Heart right ventricle (tissue), 16 donors: ENCODE measurements around the gene CTRB2. TPM values are rescaled to one million over a fixed set of nuclear protein-coding genes. Genes with fewer than 3 reads are reported as not detected.
"Not testable (repeated sequence)": the region's sequence is repeated elsewhere in the genome, so short reads cannot be mapped to it uniquely, and the experiment has no call there.

ENCODE experiments used
- ATAC-seq, 8 donors: fragments of 200-7000 bp; cut with Tn5 transposase; one replicate each; pipeline ENCODE4 v1.9.1; 2020; ENCODE audit warnings: mild to moderate bottlenecking in 8 of 8, moderate library complexity in 8 of 8, moderate number of reproducible peaks in 1 of 8
- DNase-seq, 2 donors: peaks; one replicate each; pipeline ENCODE4 v3.0.0-alpha.2; 2020
- H3K27ac ChIP-seq, 10 donors: fragments of 200-600 bp; sonication (generic) in 2 of 10; one replicate each; pipeline versions ENCODE4 v1.5.0 to v1.8.0; 2020 to 2022; ENCODE audit warnings: mild to moderate bottlenecking in 3 of 10
- H3K27me3 ChIP-seq, 7 donors: fragments of 200-600 bp; one replicate each; pipeline ENCODE4 v1.8.0; 2021 to 2022; ENCODE audit warnings: mild to moderate bottlenecking in 2 of 7
- H3K36me3 ChIP-seq, 9 donors: fragments of 200-600 bp; sonication (generic) in 1 of 9; one replicate each; pipeline versions ENCODE4 v1.5.0 to v1.8.0; 2020 to 2022; ENCODE audit warnings: mild to moderate bottlenecking in 2 of 9
- H3K4me1 ChIP-seq, 9 donors: fragments of 200-600 bp; sonication (generic) in 1 of 9; one replicate each; pipeline versions ENCODE4 v1.5.0 to v1.8.0; 2020 to 2022; ENCODE audit warnings: mild to moderate bottlenecking in 4 of 9
- H3K4me3 ChIP-seq, 10 donors: fragments of 200-600 bp; sonication (generic) in 2 of 10; one replicate each; pipeline versions ENCODE4 v1.5.0 to v1.8.0; 2020 to 2022; ENCODE audit warnings: mild to moderate bottlenecking in 7 of 10, moderate library complexity in 2 of 10
- H3K9me3 ChIP-seq, 11 donors: fragments of 200-600 bp in 10 of 11; sonication (generic) in 2 of 11; one replicate each; pipeline versions ENCODE4 v1.5.0 to v1.8.0; 2013 to 2022; ENCODE audit warnings: mild to moderate bottlenecking in 2 of 11, control low read depth in 1 of 11, moderate library complexity in 1 of 11
- CTCF ChIP-seq, 9 donors: fragments of 200-600 bp; sonication (generic) in 2 of 9; IDR thresholded peaks; one replicate each; pipeline versions ENCODE4 v1.5.0 to v1.8.0; 2021 to 2022; ENCODE audit warnings: antibody characterized with exemption in 9 of 9, mild to moderate bottlenecking in 5 of 9, moderate library complexity in 1 of 9
- whole genome bisulfite sequencing, 2 donors: extraction: QIAGEN DNeasy Blood & Tissue Kit; methylation state at CpG; one replicate each; pipeline ENCODE4 v1.1.7; 2013; ENCODE audit warnings: inconsistent platforms in 1 of 2; 5-methylcytosine and 5-hydroxymethylcytosine counted together
- intact Hi-C, 10 donors: fragments of 100-400 bp; cut with DNase I; formaldehyde crosslinking; loops; one replicate each; pipeline versions ENCODE4 v1.11.1 to v1.14.2; 2022
- polyA plus RNA-seq, 2 donors: library from polyadenylated mRNA; stranded (reverse); fragments of 200-250 nt; gene quantifications; one replicate each; pipeline ENCODE4 v1.2.3, GENCODE V29; 2013
- total RNA-seq, 10 donors: library from RNA; stranded (reverse); fragmentation: NEBNext Ultra II Directional in 3 of 10; extraction: Animal tissue kit (Norgen Biotek cat#: 25700) in 3 of 10; gene quantifications; one replicate each; pipeline versions ENCODE4 v1.2.1 to v1.2.4, GENCODE V29; 2021 to 2023
- donor health status: Arrhythmogenic right ventricular cardiomyopathy.
- donor health status: ischemic (EF 13 %, LVEDD 7.1; RV severe dilation, severe dysfunction).
- donor health status: healthy with polysubstance abuse.
- donor health status: DM: no; HTN: yes; CAD: no.
- donor health status: DM: no; HTN: no; CAD: no.
- donor health status: ischemic (EF 25% LVEDD 6.9; RV normal size, moderate dysfunction).
- donor health status: ischemic (EF 25% LVEDD 5.7; RV mildly dilated, moderate dysfunction).
- donor health status: healthy.
- donor health status: DM: yes; HTN: yes; CAD: no.
- donor health status: Ischemic cardiomyopathy.
- donor health status: ischemic (EF 35%, LVEDD 5.7; RV mildly dilated, moderate dysfunction).
- donor health status: nonischemic (EF 11% LVEDD 7.7; RV severe dilation, severe dysfunction).
- donor health status: DM: yes; HTN: yes; CAD: no.
- donor health status: PGD.
- donor health status: ischemic (EF 29% LVEDD 5.4; RV normal size, mild dysfunction).
- donor health status: nonischemic (EF 23%, LVEDD 6.1; RV moderate dilation, normal function).

Gene CTRB2
- total and polyA plus RNA-seq, 12 donors, result 0.42 to 3.8 (median 2.8) TPM; not detected in 4

- peaks cover 53 to 98% (median 81%) of the 10 kb centered on the region in 9 donors for H3K4me1 ChIP-seq
- H3K27me3 ChIP-seq, result peaks cover 0 to 29% (median 0%) of the 10 kb centered on the region in 7 donors
- DNase-seq, result no peak
- ATAC-seq, result no peak
- WGBS, 2 donors, result 75 to 78% methylated on average over 7 to 8 of the region's 8 CpGs
- no peaks in the 10 kb centered on the region for H3K9me3 ChIP-seq
- H3K36me3 ChIP-seq, result peaks cover 0 to 57% (median 10%) of the 10 kb centered on the region in 9 donors
- intact Hi-C loops, result no loop called here
- H3K27ac ChIP-seq, result peak overlapping the region in 1 of 10 donors; percentile 19
- H3K4me3 ChIP-seq, result no peak overlapping the region
- no peak for TF ChIP-seq CTCF (IDR thresholded peaks at IDR 0.05)
These were observed 34.5 kb upstream of the CTRB2 start for GRCh38 chr16:75241412-75241811.

- Histone ChIP-seq H3K4me1 (peaks cover 50 to 90% (median 74%) of the 10 kb centered on the region in 9 donors), H3K36me3 (peaks cover 0 to 64% (median 13%) of the 10 kb centered on the region in 9 donors), H3K27me3 (peaks cover 0 to 29% (median 0%) of the 10 kb centered on the region in 7 donors), H3K27ac (peak overlapping the region in 7 of 10 donors; percentile 31 to 89 (median 84))
- H3K9me3 ChIP-seq, intact Hi-C loops, H3K4me3 ChIP-seq, DNase-seq, ATAC-seq: not testable (repeated sequence)
- 56 to 65% methylated on average over 7 of the region's 7 CpGs for WGBS, 2 donors
These were observed 33.7 kb upstream of the CTRB2 start for GRCh38 chr16:75240633-75241032.

GRCh38 chr16:75239542-75240122 is 32.7 kb upstream of the CTRB2 start:
- Histone ChIP-seq H3K4me3 (no peak overlapping the region), H3K27ac (peak overlapping the region; percentile 59 to 90 (median 84)), H3K4me1 (peaks cover 41 to 87% (median 65%) of the 10 kb centered on the region in 9 donors), H3K27me3 (peaks cover 0 to 29% (median 0%) of the 10 kb centered on the region in 7 donors), H3K9me3 (no peaks in the 10 kb centered on the region), H3K36me3 (peaks cover 0 to 74% (median 23%) of the 10 kb centered on the region in 9 donors)
- ATAC-seq (no peak), DNase-seq (no peak)
- TF ChIP-seq CTCF (IDR thresholded peaks at IDR 0.05), result no peak
- WGBS, 2 donors, result 72 to 77% methylated on average over 19 of the region's 19 CpGs
- intact Hi-C loops, result loop anchor here in 6 of 10 donors (5.0 to 10.0 kb wide), 4 partner anchors 65 to 85 kb away; no protein-coding TSS in a partner anchor

- H3K36me3 ChIP-seq, result peaks cover 0 to 80% (median 27%) of the 10 kb centered on the region in 9 donors
- TF ChIP-seq CTCF (IDR thresholded peaks at IDR 0.05), result peak in 5 of 9 donors; percentile 5 to 18 (median 13)
- H3K4me3 ChIP-seq, result peak overlapping the region in 2 of 10 donors; percentile 7 to 15
- DNase-seq, result peak in 1 of 2 donors; percentile 20
- WGBS, 2 donors, result 40 to 43% methylated on average over 16 of the region's 16 CpGs
- intact Hi-C loops, result loop anchor here in 6 of 10 donors (5.0 to 10.0 kb wide), 4 partner anchors 66 to 86 kb away; no protein-coding TSS in a partner anchor
- H3K27me3 ChIP-seq, result peaks cover 0 to 29% (median 0%) of the 10 kb centered on the region in 7 donors
- no peaks in the 10 kb centered on the region for H3K9me3 ChIP-seq
- H3K27ac ChIP-seq, result peak overlapping the region; percentile 59 to 90 (median 84)
- H3K4me1 ChIP-seq, result peaks cover 41 to 87% (median 65%) of the 10 kb centered on the region in 9 donors
- peak in 6 of 8 donors; percentile 1 to 7 (median 5) for ATAC-seq
These were observed 32.0 kb upstream of the CTRB2 start for GRCh38 chr16:75238853-75239541.
